Activated effector memory CD4-positive, alpha-beta T cell treated with anti-CD3 and anti-CD28 coated beads, Interleukin-2, amount 50 U/mL, for 16 hours (primary cell): ENCODE results near the gene B3GALNT2.

Experiments used
- DNase-seq: peaks from one replicate; pipeline ENCODE4 v3.0.0-alpha.2; 2020

The B3GALNT2 gene

GRCh38 chr1:235408503-235408960 is 95.7 kb downstream of the B3GALNT2 start:
- DNase-seq: no peak

DNA sequence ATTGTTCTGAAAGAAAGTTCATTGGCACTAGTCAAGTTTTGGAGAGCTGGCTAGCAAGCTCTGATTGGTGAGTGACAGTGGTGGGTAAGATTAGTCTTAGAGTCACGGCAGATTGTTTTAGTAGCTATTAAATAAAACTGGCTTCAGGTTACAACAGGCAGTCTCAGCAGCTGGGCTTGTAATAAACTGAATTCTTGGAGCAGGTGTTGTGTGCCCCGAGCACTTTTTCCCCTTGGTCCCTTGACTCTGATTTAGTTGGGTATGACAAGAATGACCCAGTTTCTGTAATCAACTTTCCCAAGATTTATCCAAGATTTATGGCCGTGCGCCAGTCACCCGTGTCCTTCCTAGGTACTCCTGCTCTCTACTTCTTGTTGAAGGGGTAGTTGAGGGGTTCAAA is 96.8 kb downstream of the B3GALNT2 start:
- DNase-seq: no peak

DNA sequence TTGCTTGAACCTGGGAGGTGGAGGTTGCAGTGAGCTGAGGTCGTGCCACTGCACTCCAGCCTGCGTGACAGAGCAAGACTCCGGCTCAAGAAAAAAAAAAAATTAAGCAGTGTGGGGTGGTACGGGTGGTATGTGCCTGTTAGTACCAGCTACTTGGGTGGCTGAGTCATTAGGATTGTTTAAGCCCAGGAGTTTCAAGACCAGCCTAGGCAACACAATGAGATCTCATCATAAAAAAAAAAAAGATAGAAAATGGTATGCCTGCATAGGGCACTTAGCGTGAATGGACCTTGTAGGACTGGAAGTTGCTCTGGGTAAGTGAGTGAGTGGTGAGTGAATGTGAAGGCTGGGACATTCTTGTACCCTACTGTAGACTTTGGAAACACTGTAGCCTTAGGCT is 100.1 kb downstream of the B3GALNT2 start:
- DNase-seq: no peak

DNA sequence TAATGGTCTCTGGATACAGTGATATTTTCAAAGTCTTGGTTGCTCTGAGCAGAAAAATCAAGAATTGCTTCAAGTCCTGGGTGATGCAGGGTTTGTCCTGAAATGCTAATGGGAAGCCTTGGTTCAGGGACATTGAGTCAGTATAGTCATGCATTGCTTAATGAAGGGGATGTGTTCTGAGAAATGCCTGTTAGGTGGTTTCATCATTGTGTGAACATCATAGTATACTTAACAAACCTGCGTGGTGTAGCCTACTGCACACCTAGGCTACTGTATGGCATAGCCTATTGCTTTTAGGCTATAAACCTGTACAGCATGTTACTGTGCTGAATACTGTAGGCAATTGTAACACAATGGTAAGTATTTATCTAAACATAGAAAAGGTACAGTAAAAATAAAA is 100.7 kb downstream of the B3GALNT2 start:
- DNase-seq: no peak

DNA sequence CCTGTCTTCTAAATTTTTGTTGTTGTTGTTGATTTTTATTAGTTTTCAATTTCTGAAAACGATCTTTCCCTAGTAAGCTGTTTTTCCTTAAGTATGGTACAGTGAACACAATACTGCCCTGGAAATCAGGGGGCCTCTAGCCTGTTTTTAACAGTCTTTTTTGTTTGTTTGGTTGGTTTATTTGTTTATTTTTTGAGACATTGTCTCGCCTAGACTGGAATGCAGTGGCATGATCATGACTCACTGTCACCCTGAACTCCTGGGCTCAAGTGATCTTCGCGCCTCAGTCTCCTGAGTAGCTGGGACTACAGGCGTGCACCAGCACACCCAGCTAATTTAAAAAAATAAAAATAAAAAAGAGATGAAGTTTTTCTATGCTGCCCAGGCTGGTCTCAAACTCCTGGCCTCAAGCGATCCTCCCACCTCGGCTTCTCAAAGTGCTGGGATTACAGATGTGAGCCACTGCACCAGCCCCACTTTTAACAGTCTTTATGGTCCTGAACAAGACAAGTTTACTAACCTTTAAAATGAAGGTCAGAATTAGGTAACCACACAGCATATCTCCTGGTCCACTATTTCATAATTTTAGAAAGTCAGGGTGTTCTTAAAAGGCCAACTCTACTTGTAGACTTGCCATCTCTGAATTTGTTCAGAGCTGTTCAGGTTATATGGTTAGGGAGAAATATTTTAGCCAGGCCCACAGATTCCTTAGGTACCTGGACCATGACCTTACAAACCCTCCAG is 101.6 kb downstream of the B3GALNT2 start:
- no peak for DNase-seq

- no peak for DNase-seq
These were observed 103.0 kb downstream of the B3GALNT2 start for GRCh38 chr1:235401251-235401650.
